Panc1 (cell line): ENCODE results near the gene IRF8. TPM values are rescaled to one million over a fixed set of nuclear protein-coding genes. Genes with fewer than 3 reads are reported as not detected.

Source experiments
- ATAC-seq: fragments of 200-7000 bp; cut with Tn5 transposase; 2 replicates; pipeline ENCODE4 v1.9.1; 2020; ENCODE audit warnings: mild to moderate bottlenecking, moderate library complexity
- BruUV-seq: library from RNA; stranded (reverse); fragments of 400-500 nt; replicated peaks from 2 replicates; lab custom pipeline; 2021; lab: Mats Ljungman, UMichigan
- CTCF ChIA-PET: fragments of 300-600 bp; sonication (Branson Sonifier 250); formaldehyde crosslinking; loops from one replicate; lab custom pipeline; 2022; ENCODE audit warnings: antibody characterized with exemption; lab: Charles Lee
- POLR2A ChIA-PET: fragments of 300-600 bp; sonication (Branson Sonifier 250); formaldehyde crosslinking; loops from one replicate; lab custom pipeline; 2022; ENCODE audit warnings: antibody characterized with exemption; lab: Charles Lee
- DNase-seq: peaks from one replicate; pipeline ENCODE4 v3.0.0-alpha.2; 2010; ENCODE audit warnings: low read depth, low spot score
- H3K27ac ChIP-seq: 2 replicates; pipeline ENCODE4 v1.5.1; 2011; ENCODE audit warnings: mild to moderate bottlenecking, low read length, inconsistent platforms
- H3K27me3 ChIP-seq: fragments of 200-500 bp; sonication (Bioruptor generic); 2 replicates; pipeline ENCODE4 v1.6.0; 2014; ENCODE audit warnings: low read length, inconsistent platforms; ENCODE audit not compliant: control insufficient read depth, insufficient read depth
- H3K36me3 ChIP-seq: fragments of 200-500 bp; sonication (Bioruptor generic); 2 replicates; pipeline ENCODE4 v1.5.1; 2014; ENCODE audit warnings: inconsistent platforms, mild to moderate bottlenecking, low read length, moderate library complexity; ENCODE audit not compliant: control insufficient read depth, insufficient read depth
- H3K4me1 ChIP-seq: 2 replicates; pipeline ENCODE4 v1.5.1; 2011; ENCODE audit warnings: inconsistent platforms, mild to moderate bottlenecking, low read length, moderate library complexity; ENCODE audit not compliant: control insufficient read depth, insufficient read depth
- H3K4me3 ChIP-seq, 2 experiments: 2 replicates each; pipeline ENCODE4 v1.5.1; 2011 to 2012; ENCODE audit warnings: low read depth in 2 of 2, low read length in 2 of 2, mild to moderate bottlenecking in 2 of 2, inconsistent platforms in 1 of 2, moderate library complexity in 1 of 2
- H3K9me3 ChIP-seq: fragments of 200-500 bp; sonication (Bioruptor generic); 2 replicates; pipeline ENCODE4 v1.5.1; 2014; ENCODE audit warnings: low read depth, mild to moderate bottlenecking, inconsistent platforms, low read length, moderate library complexity; ENCODE audit not compliant: control insufficient read depth, insufficient read depth
- CTCF ChIP-seq: fragments of 450-650 bp; IDR thresholded peaks from 2 replicates; pipeline ENCODE4 v1.5.1; 2017; ENCODE audit warnings: mild to moderate bottlenecking
- POLR2AphosphoS5 ChIP-seq: IDR thresholded peaks from 2 replicates; pipeline ENCODE4 v1.6.1; 2012; ENCODE audit warnings: mild to moderate bottlenecking, low read depth, low read length, moderate library complexity
- SIN3A ChIP-seq: IDR thresholded peaks from 2 replicates; pipeline ENCODE4 v1.6.1; 2012; ENCODE audit warnings: low read depth, mild to moderate bottlenecking, low read length, moderate library complexity, borderline replicate concordance; ENCODE audit not compliant: insufficient read depth
- TCF7L2 ChIP-seq: IDR thresholded peaks from 2 replicates; pipeline ENCODE4 v1.6.1; 2011; ENCODE audit warnings: mild to moderate bottlenecking, low read depth, low read length, inconsistent platforms
- in situ Hi-C: cut with HindIII; loops from 2 replicates; pipeline ENCODE4 v1.10.0; 2016; ENCODE audit warnings: low sequenced_read_pairs, low pct_unique_long_range_greater_than_20kb
- intact Hi-C: fragments of 100-400 bp; cut with micrococcal nuclease; formaldehyde crosslinking; loops from one replicate; pipeline ENCODE4 v1.10.0; 2022; ENCODE audit not compliant: unreplicated experiment
- total RNA-seq: library from RNA; stranded (reverse); gene quantifications from one replicate; pipeline ENCODE4 v1.2.1, GENCODE V29; 2021; ENCODE audit not compliant: unreplicated experiment
- TF ChIP-seq, protein P1 (sequence below), 2 experiments: IDR thresholded peaks; 2 replicates each; pipeline ENCODE4 v1.6.1; 2011 to 2012; ENCODE audit warnings: low read depth in 2 of 2, control low read depth in 1 of 2, low read length in 1 of 2, mild to moderate bottlenecking in 1 of 2, moderate library complexity in 1 of 2; ENCODE audit not compliant: insufficient read depth in 1 of 2

IRF8 gene
- total RNA-seq, 1 experiment from 2014 or later: 0.62 TPM

DNA sequence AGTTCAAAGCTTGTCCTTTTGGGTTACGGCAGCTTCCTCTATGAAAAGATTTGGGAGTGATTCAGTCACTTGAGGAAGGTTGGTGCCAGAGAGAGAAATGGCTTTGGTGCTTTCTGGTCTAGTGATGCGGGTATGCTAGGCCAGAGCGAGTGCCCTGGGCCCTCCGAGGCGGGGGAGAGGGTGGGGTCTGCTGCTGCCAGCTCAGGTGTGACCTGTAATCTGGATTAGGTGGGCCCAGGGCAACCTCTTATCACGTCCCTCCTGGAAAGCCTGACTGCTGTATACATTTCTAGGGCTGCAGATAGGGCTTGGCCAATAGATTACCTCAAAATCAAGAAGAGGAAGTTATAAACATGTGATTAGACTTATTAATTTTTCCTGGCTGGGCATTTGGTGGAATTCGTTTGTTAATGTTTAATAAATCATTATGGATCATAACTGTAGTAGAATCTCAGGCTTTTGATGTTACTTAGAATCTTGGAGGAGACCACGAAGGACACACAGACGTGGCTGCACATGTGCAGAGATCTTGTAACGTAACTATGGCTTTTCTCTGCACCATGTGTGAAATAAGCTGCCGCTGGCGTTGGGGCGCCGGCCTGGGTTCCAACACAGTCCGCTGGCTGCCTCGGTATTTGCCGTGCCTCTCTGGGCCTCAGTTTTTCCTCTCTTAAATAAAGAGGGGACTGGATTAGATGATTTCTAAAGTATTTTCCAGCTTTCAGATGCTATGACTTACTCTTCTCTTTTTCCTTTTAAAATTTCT, 1.2 kb downstream of the IRF8 start:
- BruUV-seq: no TSS peak
- Histone ChIP-seq H3K27ac (no peak overlapping the region), H3K4me3 (no peak overlapping the region), H3K4me1 (no peaks in the 10 kb centered on the region), H3K9me3 (no peaks in the 10 kb centered on the region), H3K36me3 (no peaks in the 10 kb centered on the region), H3K27me3 (peaks cover 18% of the 10 kb centered on the region)
- intact Hi-C loops: no loop called here
- POLR2A ChIA-PET: no interaction called here
- ATAC-seq: no peak
- CTCF ChIA-PET: no interaction called here
- DNase-seq: no peak
- no peak for TF ChIP-seq POLR2AphosphoS5
- no peak for TF ChIP-seq CTCF
- TF ChIP-seq TCF7L2: no peak
- TF ChIP-seq, protein P1, sequence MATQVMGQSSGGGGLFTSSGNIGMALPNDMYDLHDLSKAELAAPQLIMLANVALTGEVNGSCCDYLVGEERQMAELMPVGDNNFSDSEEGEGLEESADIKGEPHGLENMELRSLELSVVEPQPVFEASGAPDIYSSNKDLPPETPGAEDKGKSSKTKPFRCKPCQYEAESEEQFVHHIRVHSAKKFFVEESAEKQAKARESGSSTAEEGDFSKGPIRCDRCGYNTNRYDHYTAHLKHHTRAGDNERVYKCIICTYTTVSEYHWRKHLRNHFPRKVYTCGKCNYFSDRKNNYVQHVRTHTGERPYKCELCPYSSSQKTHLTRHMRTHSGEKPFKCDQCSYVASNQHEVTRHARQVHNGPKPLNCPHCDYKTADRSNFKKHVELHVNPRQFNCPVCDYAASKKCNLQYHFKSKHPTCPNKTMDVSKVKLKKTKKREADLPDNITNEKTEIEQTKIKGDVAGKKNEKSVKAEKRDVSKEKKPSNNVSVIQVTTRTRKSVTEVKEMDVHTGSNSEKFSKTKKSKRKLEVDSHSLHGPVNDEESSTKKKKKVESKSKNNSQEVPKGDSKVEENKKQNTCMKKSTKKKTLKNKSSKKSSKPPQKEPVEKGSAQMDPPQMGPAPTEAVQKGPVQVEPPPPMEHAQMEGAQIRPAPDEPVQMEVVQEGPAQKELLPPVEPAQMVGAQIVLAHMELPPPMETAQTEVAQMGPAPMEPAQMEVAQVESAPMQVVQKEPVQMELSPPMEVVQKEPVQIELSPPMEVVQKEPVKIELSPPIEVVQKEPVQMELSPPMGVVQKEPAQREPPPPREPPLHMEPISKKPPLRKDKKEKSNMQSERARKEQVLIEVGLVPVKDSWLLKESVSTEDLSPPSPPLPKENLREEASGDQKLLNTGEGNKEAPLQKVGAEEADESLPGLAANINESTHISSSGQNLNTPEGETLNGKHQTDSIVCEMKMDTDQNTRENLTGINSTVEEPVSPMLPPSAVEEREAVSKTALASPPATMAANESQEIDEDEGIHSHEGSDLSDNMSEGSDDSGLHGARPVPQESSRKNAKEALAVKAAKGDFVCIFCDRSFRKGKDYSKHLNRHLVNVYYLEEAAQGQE (IDR thresholded peaks at IDR 0.05; ENCODE audit: insufficient read depth in 1 of 2, low read depth in 2 of 2, low read length in 1 of 2): no peak
- no peak for TF ChIP-seq SIN3A
- in situ Hi-C loops: no loop called here

GRCh38 chr16:85901110-85901509, 2.1 kb downstream of the IRF8 start:
- ATAC-seq: no peak
- CTCF ChIA-PET: no interaction called here
- no peak overlapping the region for H3K4me3 ChIP-seq
- POLR2A ChIA-PET: no interaction called here
- no peaks in the 10 kb centered on the region for H3K4me1 ChIP-seq
- in situ Hi-C loops (no loop called here), intact Hi-C loops (no loop called here)
- no TSS peak for BruUV-seq
- no peaks in the 10 kb centered on the region for H3K9me3 ChIP-seq
- no peak for TF ChIP-seq CTCF
- H3K36me3 ChIP-seq: no peaks in the 10 kb centered on the region
- H3K27ac ChIP-seq: no peak overlapping the region
- peaks cover 18% of the 10 kb centered on the region for H3K27me3 ChIP-seq
- DNase-seq: no peak
